Activated naive CD8-positive, alpha-beta T cell treated with anti-CD3 and anti-CD28 coated beads, Interleukin-2, amount 50 U/mL, for 24 hours (primary cell): ENCODE results near the gene TP53I11.
A peak's percentile ranks its signal among the peaks of the same experiment; 100 is the strongest.

Experiments
- ATAC-seq: fragments of 150-1000 bp; cut with Tn5 transposase; one replicate; pipeline ENCODE4 v1.10.0; 2021
- DNase-seq: peaks from one replicate; pipeline ENCODE4 v3.0.0; 2021
- H3K27ac Mint-ChIP-seq: one replicate; pipeline ENCODE4 v1.8.0; 2021; ENCODE audit warnings: mild to moderate bottlenecking, mixed read lengths
- H3K27me3 Mint-ChIP-seq: one replicate; pipeline ENCODE4 v1.8.0; 2021; ENCODE audit warnings: mixed read lengths
- H3K36me3 Mint-ChIP-seq: one replicate; pipeline ENCODE4 v1.8.0; 2021; ENCODE audit warnings: low read depth, mixed read lengths
- H3K4me1 Mint-ChIP-seq: one replicate; pipeline ENCODE4 v1.8.0; 2021; ENCODE audit warnings: mixed read lengths
- H3K4me3 Mint-ChIP-seq: one replicate; pipeline ENCODE4 v1.8.0; 2021; ENCODE audit warnings: mild to moderate bottlenecking, moderate library complexity, mixed read lengths
- H3K9me3 Mint-ChIP-seq: one replicate; pipeline ENCODE4 v1.8.0; 2021; ENCODE audit warnings: mixed read lengths

The TP53I11 gene

GRCh38 chr11:44985721-44986120 lies 35.0 kb upstream of the TP53I11 start:
- H3K27me3 Mint-ChIP-seq = no peaks in the 10 kb centered on the region
- no peak for DNase-seq

GRCh38 chr11:44983786-44984185 lies 33.1 kb upstream of the TP53I11 start:
- Mint-ChIP-seq H3K27ac (no peak overlapping the region), H3K27me3 (no peaks in the 10 kb centered on the region), H3K4me3 (no peak overlapping the region), H3K4me1 (peaks cover 14% of the 10 kb centered on the region), H3K36me3 (no peaks in the 10 kb centered on the region), H3K9me3 (no peaks in the 10 kb centered on the region)
- ATAC-seq = no peak
- no peak for DNase-seq

More at GRCh38 chr11:44985721-44986120, 35.0 kb upstream of the TP53I11 start:
- Mint-ChIP-seq H3K36me3 (no peaks in the 10 kb centered on the region), H3K4me1 (peaks cover 4% of the 10 kb centered on the region), H3K9me3 (no peaks in the 10 kb centered on the region), H3K27ac (no peak overlapping the region), H3K4me3 (no peak overlapping the region)
- no peak for ATAC-seq

GRCh38 chr11:44982496-44983062 lies 31.9 kb upstream of the TP53I11 start:
- DNase-seq = no peak
- ATAC-seq = no peak
- Mint-ChIP-seq H3K9me3 (no peaks in the 10 kb centered on the region), H3K27ac (no peak overlapping the region), H3K4me3 (no peak overlapping the region), H3K36me3 (no peaks in the 10 kb centered on the region), H3K4me1 (peaks cover 14% of the 10 kb centered on the region), H3K27me3 (no peaks in the 10 kb centered on the region)

GRCh38 chr11:44980533-44981427 lies 30.1 kb upstream of the TP53I11 start:
- Mint-ChIP-seq H3K36me3 (no peaks in the 10 kb centered on the region), H3K4me1 (peaks cover 14% of the 10 kb centered on the region), H3K4me3 (no peak overlapping the region), H3K27me3 (no peaks in the 10 kb centered on the region), H3K27ac (no peak overlapping the region), H3K9me3 (no peaks in the 10 kb centered on the region)
- no peak for ATAC-seq
- DNase-seq = no peak

- H3K4me1 Mint-ChIP-seq = peaks cover 14% of the 10 kb centered on the region
- no peak for ATAC-seq
- no peaks in the 10 kb centered on the region for H3K36me3 Mint-ChIP-seq
- H3K9me3 Mint-ChIP-seq = no peaks in the 10 kb centered on the region
- no peak overlapping the region for H3K4me3 Mint-ChIP-seq
- DNase-seq = no peak
- H3K27ac Mint-ChIP-seq = no peak overlapping the region
- H3K27me3 Mint-ChIP-seq = no peaks in the 10 kb centered on the region
Measured at GRCh38 chr11:44979543-44980399, 29.1 kb upstream of the TP53I11 start.

- Mint-ChIP-seq H3K9me3 (no peaks in the 10 kb centered on the region), H3K36me3 (no peaks in the 10 kb centered on the region), H3K4me3 (no peak overlapping the region), H3K27ac (no peak overlapping the region), H3K27me3 (no peaks in the 10 kb centered on the region), H3K4me1 (peaks cover 14% of the 10 kb centered on the region)
- DNase-seq = no peak
- no peak for ATAC-seq
Measured at GRCh38 chr11:44978961-44979331, 28.3 kb upstream of the TP53I11 start.

- Mint-ChIP-seq H3K4me1 (peaks cover 12% of the 10 kb centered on the region), H3K4me3 (no peak overlapping the region), H3K9me3 (no peaks in the 10 kb centered on the region), H3K27me3 (no peaks in the 10 kb centered on the region), H3K27ac (no peak overlapping the region), H3K36me3 (no peaks in the 10 kb centered on the region)
- no peak for DNase-seq
- ATAC-seq = no peak
Measured at GRCh38 chr11:44978274-44978960, 27.7 kb upstream of the TP53I11 start.

- no peaks in the 10 kb centered on the region for H3K9me3 Mint-ChIP-seq
- no peak overlapping the region for H3K27ac Mint-ChIP-seq
- H3K36me3 Mint-ChIP-seq = no peaks in the 10 kb centered on the region
- DNase-seq (no peak), ATAC-seq (no peak)
- H3K27me3 Mint-ChIP-seq = no peaks in the 10 kb centered on the region
- no peak overlapping the region for H3K4me3 Mint-ChIP-seq
- H3K4me1 Mint-ChIP-seq = peaks cover 10% of the 10 kb centered on the region
Measured at GRCh38 chr11:44977493-44977984, 26.9 kb upstream of the TP53I11 start.

GRCh38 chr11:44976576-44976975 lies 25.9 kb upstream of the TP53I11 start:
- DNase-seq (no peak), ATAC-seq (no peak)
- no peak overlapping the region for H3K27ac Mint-ChIP-seq
- peaks cover 10% of the 10 kb centered on the region for H3K4me1 Mint-ChIP-seq
- no peaks in the 10 kb centered on the region for H3K36me3 Mint-ChIP-seq
- no peaks in the 10 kb centered on the region for H3K9me3 Mint-ChIP-seq
- no peaks in the 10 kb centered on the region for H3K27me3 Mint-ChIP-seq
- H3K4me3 Mint-ChIP-seq = no peak overlapping the region

GRCh38 chr11:44974402-44975000 lies 23.8 kb upstream of the TP53I11 start:
- H3K9me3 Mint-ChIP-seq = no peaks in the 10 kb centered on the region
- H3K27me3 Mint-ChIP-seq = no peaks in the 10 kb centered on the region
- no peak overlapping the region for H3K27ac Mint-ChIP-seq
- DNase-seq = no peak
- H3K4me1 Mint-ChIP-seq = peaks cover 5% of the 10 kb centered on the region
- H3K4me3 Mint-ChIP-seq = no peak overlapping the region
- no peak for ATAC-seq
- H3K36me3 Mint-ChIP-seq = no peaks in the 10 kb centered on the region

GRCh38 chr11:44973632-44974401 lies 23.1 kb upstream of the TP53I11 start:
- Mint-ChIP-seq H3K4me3 (no peak overlapping the region), H3K9me3 (no peaks in the 10 kb centered on the region), H3K36me3 (no peaks in the 10 kb centered on the region), H3K27me3 (no peaks in the 10 kb centered on the region), H3K4me1 (no peaks in the 10 kb centered on the region), H3K27ac (no peak overlapping the region)
- ATAC-seq (peak; percentile 41), DNase-seq (no peak)

- Mint-ChIP-seq H3K9me3 (no peaks in the 10 kb centered on the region), H3K4me3 (no peak overlapping the region), H3K4me1 (no peaks in the 10 kb centered on the region), H3K27ac (no peak overlapping the region), H3K27me3 (no peaks in the 10 kb centered on the region), H3K36me3 (no peaks in the 10 kb centered on the region)
- ATAC-seq = no peak
- DNase-seq = no peak
Measured at GRCh38 chr11:44972746-44973435, 22.2 kb upstream of the TP53I11 start.

- Mint-ChIP-seq H3K36me3 (no peaks in the 10 kb centered on the region), H3K4me3 (no peak overlapping the region), H3K9me3 (no peaks in the 10 kb centered on the region), H3K27ac (no peak overlapping the region), H3K27me3 (no peaks in the 10 kb centered on the region), H3K4me1 (no peaks in the 10 kb centered on the region)
- no peak for DNase-seq
- no peak for ATAC-seq
Measured at GRCh38 chr11:44971185-44971584, 20.5 kb upstream of the TP53I11 start.
